ENCODE measurements around the gene RUNDC3A.

RUNDC3A gene

DNA sequence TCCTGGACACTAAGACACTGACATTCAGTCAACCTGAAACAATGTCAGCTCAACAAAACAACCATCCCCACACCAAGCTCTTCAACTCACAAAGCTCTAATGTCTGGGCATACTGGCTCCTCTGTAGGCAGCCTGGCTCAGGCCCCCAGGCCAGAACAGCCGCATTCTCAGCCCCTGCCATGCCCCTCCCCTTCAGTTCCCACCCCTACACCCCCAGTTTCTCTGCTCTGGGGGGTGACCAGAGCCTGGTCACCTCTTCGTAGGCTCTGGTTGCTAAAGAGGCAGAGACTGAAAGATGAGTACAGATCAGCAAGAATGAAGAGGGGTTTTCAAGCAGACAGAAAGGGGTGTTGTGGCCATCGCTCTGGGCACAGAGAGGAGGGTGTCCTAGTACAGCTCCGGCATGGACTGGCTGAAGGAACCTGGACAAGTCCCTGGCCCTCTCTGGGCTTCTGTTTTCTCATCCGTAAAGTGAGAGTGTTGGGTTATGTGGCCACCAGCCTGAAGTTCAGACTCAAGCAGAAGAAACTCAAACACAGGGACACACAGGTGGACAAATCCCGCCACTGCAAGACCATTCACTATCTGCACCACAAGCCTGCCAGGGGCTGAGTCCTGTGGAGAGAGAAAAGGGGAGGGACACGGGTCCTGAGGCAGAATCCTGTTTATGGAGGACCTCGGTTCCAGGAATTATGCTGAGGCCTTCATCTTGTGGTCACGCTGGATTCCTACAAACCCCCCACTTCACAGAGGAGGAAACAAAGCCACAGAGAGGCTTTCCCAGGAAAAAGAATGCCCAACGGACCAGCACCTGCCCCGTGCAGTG lies 39.5 kb upstream of the RUNDC3A start:
- H3K27me3 ChIP-seq (ENCODE audit: low read depth, low read length) = no peaks in the 10 kb centered on the region
- no peak overlapping the region for H3K4me3 ChIP-seq (ENCODE audit: low read length)
- no peaks in the 10 kb centered on the region for H4K20me1 ChIP-seq (ENCODE audit: insufficient read depth, low read length)
- no peak overlapping the region for H3K27ac ChIP-seq (ENCODE audit: low read length)
- H3K36me3 ChIP-seq (replicated peaks; ENCODE audit: low read depth, low read length) = no peaks in the 10 kb centered on the region
- H3K9me3 ChIP-seq (ENCODE audit: insufficient read depth, low read length) = no peaks in the 10 kb centered on the region
- no peaks in the 10 kb centered on the region for H3K79me2 ChIP-seq (ENCODE audit: low read length)
- TF ChIP-seq EZH2phosphoT487 (IDR thresholded peaks at IDR 0.05; ENCODE audit: low read depth) = no peak
- TF ChIP-seq, protein P1, sequence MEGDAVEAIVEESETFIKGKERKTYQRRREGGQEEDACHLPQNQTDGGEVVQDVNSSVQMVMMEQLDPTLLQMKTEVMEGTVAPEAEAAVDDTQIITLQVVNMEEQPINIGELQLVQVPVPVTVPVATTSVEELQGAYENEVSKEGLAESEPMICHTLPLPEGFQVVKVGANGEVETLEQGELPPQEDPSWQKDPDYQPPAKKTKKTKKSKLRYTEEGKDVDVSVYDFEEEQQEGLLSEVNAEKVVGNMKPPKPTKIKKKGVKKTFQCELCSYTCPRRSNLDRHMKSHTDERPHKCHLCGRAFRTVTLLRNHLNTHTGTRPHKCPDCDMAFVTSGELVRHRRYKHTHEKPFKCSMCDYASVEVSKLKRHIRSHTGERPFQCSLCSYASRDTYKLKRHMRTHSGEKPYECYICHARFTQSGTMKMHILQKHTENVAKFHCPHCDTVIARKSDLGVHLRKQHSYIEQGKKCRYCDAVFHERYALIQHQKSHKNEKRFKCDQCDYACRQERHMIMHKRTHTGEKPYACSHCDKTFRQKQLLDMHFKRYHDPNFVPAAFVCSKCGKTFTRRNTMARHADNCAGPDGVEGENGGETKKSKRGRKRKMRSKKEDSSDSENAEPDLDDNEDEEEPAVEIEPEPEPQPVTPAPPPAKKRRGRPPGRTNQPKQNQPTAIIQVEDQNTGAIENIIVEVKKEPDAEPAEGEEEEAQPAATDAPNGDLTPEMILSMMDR (IDR thresholded peaks at IDR 0.05; ENCODE audit: low read depth, low read length) = no peak
- H3K9ac ChIP-seq (ENCODE audit: low read length) = no peak overlapping the region
- H3K4me1 ChIP-seq (ENCODE audit: low read length) = peaks cover 4% of the 10 kb centered on the region; the same call in 1 of the 2 replicates
- H2AFZ ChIP-seq (ENCODE audit: low read depth, low read length) = no peak overlapping the region
- no peak overlapping the region for H3K4me2 ChIP-seq (ENCODE audit: low read length)

DNA sequence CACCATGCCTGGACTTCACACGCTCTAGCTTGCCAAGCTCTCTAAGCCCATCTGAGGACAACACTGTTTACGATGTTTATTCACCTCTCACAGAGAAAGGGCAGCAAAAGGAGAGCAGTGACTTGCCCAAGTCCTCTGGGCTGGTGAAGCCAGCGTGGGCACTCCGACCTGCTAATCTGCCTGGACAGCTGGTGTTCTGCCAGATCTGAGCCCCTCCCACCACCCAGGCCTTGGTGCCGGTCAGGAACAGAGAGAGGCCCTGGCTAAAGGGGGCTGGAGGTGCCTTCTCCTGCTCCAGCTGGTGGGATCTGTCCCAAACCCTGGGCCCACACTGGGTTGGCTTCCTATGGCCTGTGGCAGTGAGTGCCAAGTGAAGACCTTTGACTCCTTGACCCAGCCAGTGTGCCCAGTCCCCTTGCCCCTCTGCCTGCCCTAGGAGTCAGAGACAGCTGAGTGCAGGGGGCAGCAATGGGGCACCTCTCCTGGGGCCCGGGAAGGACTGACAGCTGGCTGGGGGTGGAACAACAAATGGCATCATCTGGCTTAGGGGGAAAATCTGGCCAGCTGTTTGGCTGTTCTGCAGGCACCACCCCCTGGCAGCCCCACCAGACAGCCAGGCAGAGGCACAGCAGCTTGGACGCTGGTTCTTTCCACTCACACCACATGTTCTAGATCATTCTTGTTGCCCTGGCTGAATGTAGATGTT lies 38.7 kb upstream of the RUNDC3A start:
- Histone ChIP-seq H3K9ac (ENCODE audit: low read length) (no peak overlapping the region), H3K27ac (ENCODE audit: low read length) (no peak overlapping the region), H3K4me3 (ENCODE audit: low read length) (no peak overlapping the region), H4K20me1 (ENCODE audit: insufficient read depth, low read length) (no peaks in the 10 kb centered on the region), H3K36me3 (replicated peaks; ENCODE audit: low read depth, low read length) (no peaks in the 10 kb centered on the region), H3K27me3 (ENCODE audit: low read depth, low read length) (no peaks in the 10 kb centered on the region), H3K4me2 (ENCODE audit: low read length) (no peak overlapping the region), H3K9me3 (ENCODE audit: insufficient read depth, low read length) (no peaks in the 10 kb centered on the region), H2AFZ (ENCODE audit: low read depth, low read length) (no peak overlapping the region), H3K4me1 (ENCODE audit: low read length) (peaks cover 4% of the 10 kb centered on the region; the same call in 1 of the 2 replicates), H3K79me2 (ENCODE audit: low read length) (no peaks in the 10 kb centered on the region)
- TF ChIP-seq, protein P1 (IDR thresholded peaks at IDR 0.05; ENCODE audit: low read depth, low read length) = no peak
- TF ChIP-seq EZH2phosphoT487 (IDR thresholded peaks at IDR 0.05; ENCODE audit: low read depth) = no peak

- Histone ChIP-seq H3K4me3 (ENCODE audit: low read length) (no peak overlapping the region), H3K27me3 (ENCODE audit: low read depth, low read length) (no peaks in the 10 kb centered on the region), H3K4me1 (ENCODE audit: low read length) (peaks cover 4% of the 10 kb centered on the region; the same call in 1 of the 2 replicates), H3K27ac (ENCODE audit: low read length) (no peak overlapping the region), H2AFZ (ENCODE audit: low read depth, low read length) (no peak overlapping the region), H3K36me3 (replicated peaks; ENCODE audit: low read depth, low read length) (no peaks in the 10 kb centered on the region), H3K79me2 (ENCODE audit: low read length) (no peaks in the 10 kb centered on the region), H3K9ac (ENCODE audit: low read length) (no peak overlapping the region), H3K4me2 (ENCODE audit: low read length) (no peak overlapping the region), H4K20me1 (ENCODE audit: insufficient read depth, low read length) (no peaks in the 10 kb centered on the region), H3K9me3 (ENCODE audit: insufficient read depth, low read length) (no peaks in the 10 kb centered on the region)
- TF ChIP-seq EZH2phosphoT487 (IDR thresholded peaks at IDR 0.05; ENCODE audit: low read depth) = no peak
- TF ChIP-seq, protein P1 (IDR thresholded peaks at IDR 0.05; ENCODE audit: low read depth, low read length) = no peak
Observed at GRCh38 chr17:44272321-44272951, 36.0 kb upstream of the RUNDC3A start.

- TF ChIP-seq, protein P1 (IDR thresholded peaks at IDR 0.05; ENCODE audit: low read depth, low read length) = no peak
- no peak for TF ChIP-seq EZH2phosphoT487 (IDR thresholded peaks at IDR 0.05; ENCODE audit: low read depth)
- Histone ChIP-seq H3K4me2 (ENCODE audit: low read length) (no peak overlapping the region), H3K27me3 (ENCODE audit: low read depth, low read length) (0 out of 2 replicates have a peak, but pooled peaks cover 4% of the 10 kb centered on the region), H3K36me3 (replicated peaks; ENCODE audit: low read depth, low read length) (no peaks in the 10 kb centered on the region), H2AFZ (ENCODE audit: low read depth, low read length) (no peak overlapping the region), H3K27ac (ENCODE audit: low read length) (no peak overlapping the region), H4K20me1 (ENCODE audit: insufficient read depth, low read length) (no peaks in the 10 kb centered on the region), H3K9ac (ENCODE audit: low read length) (no peak overlapping the region), H3K4me3 (ENCODE audit: low read length) (no peak overlapping the region), H3K79me2 (ENCODE audit: low read length) (no peaks in the 10 kb centered on the region), H3K4me1 (ENCODE audit: low read length) (peaks cover 4% of the 10 kb centered on the region; the same call in 1 of the 2 replicates), H3K9me3 (ENCODE audit: insufficient read depth, low read length) (no peaks in the 10 kb centered on the region)
Observed at GRCh38 chr17:44272954-44273353, 35.4 kb upstream of the RUNDC3A start.

Measured in OCI-LY3 (cell line).